SK-N-SH (cell line): ENCODE measurements around the gene MACROD1. TPM values are rescaled to one million over a fixed set of nuclear protein-coding genes. Genes with fewer than 3 reads are reported as not detected.
A peak's percentile ranks its signal among the peaks of the same experiment; 100 is the strongest.

Experiments used
- CTCF ChIA-PET: fragments of 300-600, 350-600 bp; formaldehyde crosslinking; extraction: SDS; loops from one replicate; lab custom pipeline; 2021; lab: Yijun Ruan, JAX
- POLR2A ChIA-PET: fragments of 350-600 bp; sonication (Branson Sonifier 250); formaldehyde crosslinking; extraction: SDS; loops from one replicate; lab custom pipeline; 2020; ENCODE audit warnings: antibody characterized with exemption, inconsistent platforms; lab: Yijun Ruan, JAX
- DNase-seq: peaks from one replicate; pipeline ENCODE4 v3.0.0; 2012
- H2AFZ ChIP-seq: fragments of 200-600 bp; sonication (generic); 2 replicates; pipeline ENCODE4 v1.8.1; 2016; ENCODE audit warnings: antibody characterized with exemption, mild to moderate bottlenecking, low read depth
- H3F3A ChIP-seq: fragments of 200-600 bp; sonication (generic); replicated peaks from 2 replicates; pipeline ENCODE3; 2016; ENCODE audit warnings: antibody characterized with exemption, mild to moderate bottlenecking; ENCODE audit not compliant: insufficient read depth
- H3K27ac ChIP-seq, 2 experiments: fragments of 200-500 bp in 1 of 2; fragments of 200-600 bp in 1 of 2; sonication (Bioruptor generic) in 1 of 2; sonication (generic), shearing (Covaris generic) in 1 of 2; 2 replicates each; pipeline versions ENCODE4 v1.5.1 to v1.6.1; 2014 to 2016; ENCODE audit warnings: low read depth in 2 of 2, inconsistent platforms in 1 of 2, low read length in 1 of 2, mild to moderate bottlenecking in 1 of 2, mixed read lengths in 1 of 2
- H3K27me3 ChIP-seq: fragments of 200-600 bp; sonication (generic), shearing (Covaris generic); 2 replicates; pipeline ENCODE4 v1.6.1; 2016; ENCODE audit warnings: mixed run types; ENCODE audit not compliant: insufficient read depth
- H3K36me3 ChIP-seq, 2 experiments: fragments of 200-500 bp in 1 of 2; fragments of 200-600 bp in 1 of 2; sonication (Bioruptor generic) in 1 of 2; sonication (generic) in 1 of 2; replicated peaks in 1 of 2; 2 replicates each; pipeline versions ENCODE3 to v1.5.1; 2014 to 2016; ENCODE audit warnings: low read length in 1 of 2, mild to moderate bottlenecking in 1 of 2; ENCODE audit not compliant: insufficient read depth in 2 of 2, control insufficient read depth in 1 of 2
- H3K4me1 ChIP-seq, 2 experiments: fragments of 200-500 bp in 1 of 2; fragments of 200-600 bp in 1 of 2; sonication (Bioruptor generic) in 1 of 2; sonication (generic), shearing (Covaris generic) in 1 of 2; 2 replicates each; pipeline versions ENCODE4 v1.5.1 to v1.6.1; 2014 to 2016; ENCODE audit warnings: low read depth in 1 of 2, low read length in 1 of 2, mixed run types in 1 of 2; ENCODE audit not compliant: insufficient read depth in 2 of 2, control insufficient read depth in 1 of 2
- H3K4me2 ChIP-seq: fragments of 200-600 bp; sonication (generic), shearing (Covaris generic); 2 replicates; pipeline ENCODE4 v1.6.1; 2017; ENCODE audit warnings: mixed run types
- H3K4me3 ChIP-seq, 2 experiments: fragments of 200-500 bp in 1 of 2; fragments of 200-600 bp in 1 of 2; sonication (Bioruptor generic) in 1 of 2; sonication (generic), shearing (Covaris generic) in 1 of 2; 2 replicates each; pipeline versions ENCODE4 v1.5.1 to v1.8.1; 2014 to 2016; ENCODE audit warnings: low read depth in 2 of 2, inconsistent platforms in 1 of 2, low read length in 1 of 2, mild to moderate bottlenecking in 1 of 2, mixed read lengths in 1 of 2, moderate library complexity in 1 of 2
- H3K79me2 ChIP-seq: fragments of 200-600 bp; sonication (generic); 2 replicates; pipeline ENCODE4 v1.8.1; 2017; ENCODE audit warnings: mild to moderate bottlenecking; ENCODE audit not compliant: insufficient read depth
- H3K9ac ChIP-seq: fragments of 200-600 bp; sonication (generic); 2 replicates; pipeline ENCODE4 v1.6.1; 2017; ENCODE audit warnings: mixed run types
- H3K9me2 ChIP-seq: fragments of 200-600 bp; sonication (generic); 2 replicates; pipeline ENCODE4 v1.6.1; 2017; ENCODE audit warnings: mixed run types
- H3K9me3 ChIP-seq: fragments of 200-600 bp; sonication (generic); 2 replicates; pipeline ENCODE4 v1.6.1; 2017; ENCODE audit warnings: mixed run types, mild to moderate bottlenecking, moderate library complexity
- H4K20me1 ChIP-seq: fragments of 200-600 bp; sonication (generic); 2 replicates; pipeline ENCODE4 v1.6.1; 2017; ENCODE audit warnings: mild to moderate bottlenecking, mixed run types; ENCODE audit not compliant: insufficient read depth
- ELF1 ChIP-seq: IDR thresholded peaks from 2 replicates; pipeline ENCODE4 v1.4.0; 2012
- EP300 ChIP-seq, 2 experiments: IDR thresholded peaks; 2 replicates each; pipeline versions ENCODE4 v1.4.0 to v1.6.1; 2012; ENCODE audit warnings: borderline replicate concordance in 1 of 2, low read depth in 1 of 2, low read length in 1 of 2
- EZH2phosphoT487 ChIP-seq: fragments of 200-600 bp; sonication (generic); IDR thresholded peaks from 2 replicates; pipeline ENCODE4 v1.6.1; 2017; ENCODE audit warnings: low read depth, mixed run types, mild to moderate bottlenecking, antibody characterized with exemption, moderate library complexity, borderline replicate concordance
- FOSL2 ChIP-seq: IDR thresholded peaks from 2 replicates; pipeline ENCODE4 v1.4.0; 2012; ENCODE audit warnings: low read depth, mild to moderate bottlenecking, moderate library complexity, borderline replicate concordance
- FOXM1 ChIP-seq: IDR thresholded peaks from 2 replicates; pipeline ENCODE4 v1.4.0; 2012; ENCODE audit warnings: low read depth, mild to moderate bottlenecking
- GABPA ChIP-seq: IDR thresholded peaks from 2 replicates; pipeline ENCODE4 v1.4.0; 2012; ENCODE audit warnings: low read depth, mild to moderate bottlenecking
- GATA2 ChIP-seq: sonication (generic); formaldehyde crosslinking; IDR thresholded peaks from 2 replicates; pipeline ENCODE4 v1.5.0; 2020; ENCODE audit warnings: mild to moderate bottlenecking, missing genetic modification reagents
- JUND ChIP-seq: IDR thresholded peaks from 2 replicates; pipeline ENCODE4 v1.4.0; 2012
- NRF1 ChIP-seq: IDR thresholded peaks from 2 replicates; pipeline ENCODE4 v1.6.1; 2012; ENCODE audit warnings: low read depth, mild to moderate bottlenecking, low read length
- POLR2AphosphoS5 ChIP-seq: IDR thresholded peaks from 2 replicates; pipeline ENCODE4 v1.6.1; 2012; ENCODE audit warnings: low read depth, low read length
- RAD21 ChIP-seq: IDR thresholded peaks from 2 replicates; pipeline ENCODE4 v1.6.1; 2012; ENCODE audit warnings: mild to moderate bottlenecking, low read length
- RCOR1 ChIP-seq: fragments of 150-350 bp; IDR thresholded peaks from 2 replicates; pipeline ENCODE4 v1.6.1; 2017; ENCODE audit warnings: antibody characterized with exemption, low read length
- RFX5 ChIP-seq: IDR thresholded peaks from 2 replicates; pipeline ENCODE4 v1.6.1; 2012; ENCODE audit warnings: mild to moderate bottlenecking, improper control_type of control experiment, low read length
- TAF1 ChIP-seq: IDR thresholded peaks from 2 replicates; pipeline ENCODE4 v1.6.1; 2012; ENCODE audit warnings: low read depth, mild to moderate bottlenecking, low read length, moderate library complexity, borderline replicate concordance
- TEAD4 ChIP-seq: IDR thresholded peaks from 2 replicates; pipeline ENCODE4 v1.4.0; 2012; ENCODE audit warnings: mild to moderate bottlenecking, borderline replicate concordance; ENCODE audit not compliant: insufficient read depth
- YY1 ChIP-seq: IDR thresholded peaks from 2 replicates; pipeline ENCODE4 v1.4.0; 2012; ENCODE audit warnings: low read depth, mild to moderate bottlenecking
- WGBS: methylation state at CpG from one replicate; pipeline ENCODE4 v1.1.6; 2017; ENCODE audit warnings: low lambda C conversion rate; 5-methylcytosine and 5-hydroxymethylcytosine counted together
- polyA plus RNA-seq, 3 experiments: library from polyadenylated mRNA; depleted of rRNA; stranded (reverse); fragments of >200 nt; gene quantifications; 2 replicates each; pipeline ENCODE4 v1.2.3, GENCODE V29; 2012
- TF ChIP-seq, protein P1 (sequence below): fragments of 150-350 bp; IDR thresholded peaks from 2 replicates; pipeline ENCODE4 v1.6.1; 2016; ENCODE audit warnings: mild to moderate bottlenecking, low read depth, low read length
- TF ChIP-seq, protein P2 (sequence below): IDR thresholded peaks from 2 replicates; pipeline ENCODE4 v1.4.0; 2012; ENCODE audit warnings: low read depth, borderline replicate concordance
- TF ChIP-seq, protein P3 (sequence below): fragments of 150-350 bp; IDR thresholded peaks from 2 replicates; pipeline ENCODE4 v1.6.1; 2017; ENCODE audit warnings: antibody characterized with exemption, low read length, low read depth, borderline replicate concordance
- TF ChIP-seq, protein P4 (sequence below): IDR thresholded peaks from 2 replicates; pipeline ENCODE4 v1.4.0; 2012; ENCODE audit warnings: low read depth, borderline replicate concordance

The MACROD1 gene
- polyA plus RNA-seq, 1 of the 3 experiments (the other 2 are of a cell fraction) = 49.1 TPM

DNA sequence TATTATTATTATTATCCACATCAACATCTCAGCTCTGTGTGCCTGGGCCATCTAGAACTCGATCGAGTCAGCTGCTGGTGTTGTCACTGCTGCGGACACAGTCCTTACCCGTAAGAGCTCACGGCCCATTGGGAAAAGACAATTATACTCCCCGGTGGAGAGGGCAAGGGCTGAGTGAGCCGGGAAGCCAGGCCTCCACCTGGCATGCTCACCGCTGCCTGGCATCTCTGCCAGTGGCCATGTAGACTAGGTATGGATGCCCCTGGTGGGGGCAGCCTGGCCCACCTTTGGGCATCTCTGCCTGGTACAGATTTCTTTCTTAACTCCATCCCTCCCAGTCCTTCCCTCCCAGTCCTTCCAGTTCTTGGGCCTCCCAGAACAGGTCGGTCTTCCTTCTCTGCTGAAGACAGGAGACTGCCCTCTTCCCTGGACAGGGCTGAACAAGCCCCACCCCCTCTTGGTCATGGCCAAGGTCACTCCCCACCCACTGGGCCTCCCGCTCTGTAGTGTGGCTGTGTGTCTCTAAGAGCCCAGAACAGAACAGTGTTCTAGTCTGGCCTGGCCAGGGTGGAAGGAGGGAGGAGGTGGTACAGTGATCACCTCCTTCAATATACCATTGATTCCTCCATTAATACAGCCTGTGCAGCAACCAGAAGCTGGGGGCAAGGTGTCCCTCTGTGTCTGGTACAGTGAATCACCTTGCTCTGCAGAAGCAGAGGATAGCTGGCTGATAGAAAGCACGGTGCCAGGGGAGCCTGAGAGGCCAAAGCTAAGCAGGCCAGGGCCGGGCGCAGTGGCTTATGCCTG is 72.5 kb downstream of the MACROD1 start:
- Histone ChIP-seq H3K27me3 (no peaks in the 10 kb centered on the region), H3K9ac (no peak overlapping the region), H3K36me3 (no peaks in the 10 kb centered on the region), H3K4me1 (peaks cover 12 to 89% of the 10 kb centered on the region in 2 experiments; a peak in 2 of 4 replicates), H3K4me3 (no peak overlapping the region), H3K9me2 (no peaks in the 10 kb centered on the region), H3K79me2 (no peaks in the 10 kb centered on the region), H3K4me2 (no peak overlapping the region), H3K27ac (peak overlapping the region; percentile 34 to 36; a peak in 2 of 4 replicates), H2AFZ (no peak overlapping the region), H3K9me3 (no peaks in the 10 kb centered on the region), H4K20me1 (no peaks in the 10 kb centered on the region), H3F3A (no peaks in the 10 kb centered on the region)
- DNase-seq = no peak
- ChIA-PET CTCF (interaction anchor here (0.6 to 2.7 kb wide), 5 partner anchors 8 to 1480 kb away, joined by 3 to 10 read pairs (median 3); no protein-coding TSS in a partner anchor), POLR2A (no interaction called here)
- 97% methylated on average over 8 of the region's 13 CpGs for WGBS
- no peak for TF ChIP-seq GATA2 (CRISPR knock-in tag)
- no peak for TF ChIP-seq GABPA
- TF ChIP-seq EZH2phosphoT487 = no peak
- no peak for TF ChIP-seq POLR2AphosphoS5
- TF ChIP-seq, protein P1, sequence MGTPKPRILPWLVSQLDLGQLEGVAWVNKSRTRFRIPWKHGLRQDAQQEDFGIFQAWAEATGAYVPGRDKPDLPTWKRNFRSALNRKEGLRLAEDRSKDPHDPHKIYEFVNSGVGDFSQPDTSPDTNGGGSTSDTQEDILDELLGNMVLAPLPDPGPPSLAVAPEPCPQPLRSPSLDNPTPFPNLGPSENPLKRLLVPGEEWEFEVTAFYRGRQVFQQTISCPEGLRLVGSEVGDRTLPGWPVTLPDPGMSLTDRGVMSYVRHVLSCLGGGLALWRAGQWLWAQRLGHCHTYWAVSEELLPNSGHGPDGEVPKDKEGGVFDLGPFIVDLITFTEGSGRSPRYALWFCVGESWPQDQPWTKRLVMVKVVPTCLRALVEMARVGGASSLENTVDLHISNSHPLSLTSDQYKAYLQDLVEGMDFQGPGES = no peak
- TF ChIP-seq FOSL2 = no peak
- TF ChIP-seq FOXM1 = no peak
- TF ChIP-seq RAD21 = no peak
- TF ChIP-seq NRF1 = no peak
- TF ChIP-seq YY1 = no peak
- no peak for TF ChIP-seq RCOR1
- TF ChIP-seq JUND = no peak
- TF ChIP-seq ELF1 = no peak
- no peak for TF ChIP-seq EP300 (IDR thresholded peaks at IDR 0.05; ENCODE audit: borderline replicate concordance in 1 of 2, low read depth in 1 of 2, low read length in 1 of 2)
- TF ChIP-seq, protein P2, sequence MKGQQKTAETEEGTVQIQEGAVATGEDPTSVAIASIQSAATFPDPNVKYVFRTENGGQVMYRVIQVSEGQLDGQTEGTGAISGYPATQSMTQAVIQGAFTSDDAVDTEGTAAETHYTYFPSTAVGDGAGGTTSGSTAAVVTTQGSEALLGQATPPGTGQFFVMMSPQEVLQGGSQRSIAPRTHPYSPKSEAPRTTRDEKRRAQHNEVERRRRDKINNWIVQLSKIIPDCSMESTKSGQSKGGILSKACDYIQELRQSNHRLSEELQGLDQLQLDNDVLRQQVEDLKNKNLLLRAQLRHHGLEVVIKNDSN = no peak

DNA sequence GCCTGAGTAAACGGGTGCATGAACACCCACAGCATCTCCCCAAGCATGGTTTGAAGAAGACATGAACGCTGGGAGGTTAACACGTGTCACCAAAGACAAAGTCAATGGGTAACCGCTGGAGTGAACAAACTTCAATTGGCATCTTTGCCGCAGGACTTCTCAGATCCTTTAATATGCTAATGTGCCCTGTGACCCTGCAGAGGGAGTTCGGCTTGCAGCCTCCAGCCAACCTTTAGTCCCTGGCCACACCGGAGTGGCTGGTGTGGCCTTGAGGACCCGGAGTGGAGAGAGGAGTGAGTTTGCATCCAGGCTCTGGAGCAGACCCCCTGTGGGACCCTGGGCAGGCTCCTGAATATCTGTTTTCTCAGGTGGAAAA is 73.2 kb downstream of the MACROD1 start:
- H3F3A ChIP-seq = no peaks in the 10 kb centered on the region
- H4K20me1 ChIP-seq = no peaks in the 10 kb centered on the region
- no peak overlapping the region; a peak in 1 of 4 replicates for H3K27ac ChIP-seq
- H3K4me2 ChIP-seq = no peak overlapping the region
- no peak overlapping the region for H3K9ac ChIP-seq
- no peaks in the 10 kb centered on the region for H3K79me2 ChIP-seq
- H3K9me2 ChIP-seq = no peaks in the 10 kb centered on the region
- no peaks in the 10 kb centered on the region for H3K36me3 ChIP-seq
- no peaks in the 10 kb centered on the region for H3K9me3 ChIP-seq
- peaks cover 12 to 89% of the 10 kb centered on the region in 2 experiments; a peak in 2 of 4 replicates for H3K4me1 ChIP-seq
- DNase-seq = no peak
- H3K27me3 ChIP-seq = no peaks in the 10 kb centered on the region
- H2AFZ ChIP-seq = no peak overlapping the region
- 97% methylated on average over 8 of the region's 8 CpGs for WGBS
- no peak overlapping the region for H3K4me3 ChIP-seq
- CTCF ChIA-PET = no interaction called here
- POLR2A ChIA-PET = no interaction called here
- TF ChIP-seq JUND (no peak), EP300 (IDR thresholded peaks at IDR 0.05; ENCODE audit: borderline replicate concordance in 1 of 2, low read depth in 1 of 2, low read length in 1 of 2) (no peak), ELF1 (no peak), FOSL2 (no peak), TAF1 (no peak), RCOR1 (no peak), TEAD4 (no peak), FOXM1 (no peak), RFX5 (no peak), RAD21 (no peak), GATA2 (CRISPR knock-in tag) (no peak)
- TF ChIP-seq, protein P3, sequence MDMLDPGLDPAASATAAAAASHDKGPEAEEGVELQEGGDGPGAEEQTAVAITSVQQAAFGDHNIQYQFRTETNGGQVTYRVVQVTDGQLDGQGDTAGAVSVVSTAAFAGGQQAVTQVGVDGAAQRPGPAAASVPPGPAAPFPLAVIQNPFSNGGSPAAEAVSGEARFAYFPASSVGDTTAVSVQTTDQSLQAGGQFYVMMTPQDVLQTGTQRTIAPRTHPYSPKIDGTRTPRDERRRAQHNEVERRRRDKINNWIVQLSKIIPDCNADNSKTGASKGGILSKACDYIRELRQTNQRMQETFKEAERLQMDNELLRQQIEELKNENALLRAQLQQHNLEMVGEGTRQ = no peak
- TF ChIP-seq, protein P4, sequence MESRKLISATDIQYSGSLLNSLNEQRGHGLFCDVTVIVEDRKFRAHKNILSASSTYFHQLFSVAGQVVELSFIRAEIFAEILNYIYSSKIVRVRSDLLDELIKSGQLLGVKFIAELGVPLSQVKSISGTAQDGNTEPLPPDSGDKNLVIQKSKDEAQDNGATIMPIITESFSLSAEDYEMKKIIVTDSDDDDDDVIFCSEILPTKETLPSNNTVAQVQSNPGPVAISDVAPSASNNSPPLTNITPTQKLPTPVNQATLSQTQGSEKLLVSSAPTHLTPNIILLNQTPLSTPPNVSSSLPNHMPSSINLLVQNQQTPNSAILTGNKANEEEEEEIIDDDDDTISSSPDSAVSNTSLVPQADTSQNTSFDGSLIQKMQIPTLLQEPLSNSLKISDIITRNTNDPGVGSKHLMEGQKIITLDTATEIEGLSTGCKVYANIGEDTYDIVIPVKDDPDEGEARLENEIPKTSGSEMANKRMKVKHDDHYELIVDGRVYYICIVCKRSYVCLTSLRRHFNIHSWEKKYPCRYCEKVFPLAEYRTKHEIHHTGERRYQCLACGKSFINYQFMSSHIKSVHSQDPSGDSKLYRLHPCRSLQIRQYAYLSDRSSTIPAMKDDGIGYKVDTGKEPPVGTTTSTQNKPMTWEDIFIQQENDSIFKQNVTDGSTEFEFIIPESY = no peak
